Thyroid gland (tissue), 4 donors: ENCODE measurements around the gene DPP3. TPM values are rescaled to one million over a fixed set of nuclear protein-coding genes. Genes with fewer than 3 reads are reported as not detected.
"Not testable (repeated sequence)": the region's sequence is repeated elsewhere in the genome, so short reads cannot be mapped to it uniquely, and the experiment has no call there.

Experiments used
- DNase-seq, 2 donors: peaks; one replicate each; pipeline ENCODE4 v3.0.0-alpha.2; 2019
- H3K27ac ChIP-seq, 3 donors: fragments of 200-600 bp; sonication (generic); 1 replicate in 2 of 3; 2 replicates in 1 of 3; pipeline ENCODE4 v1.5.1; 2016 to 2019; ENCODE audit warnings: mild to moderate bottlenecking in 1 of 3, moderate library complexity in 1 of 3
- H3K27me3 ChIP-seq: fragments of 200-600 bp; sonication (generic); one replicate; pipeline ENCODE4 v1.5.1; 2019
- H3K36me3 ChIP-seq, 2 donors: fragments of 200-600 bp; sonication (generic); one replicate each; pipeline ENCODE4 v1.5.1; 2016 to 2019
- H3K4me1 ChIP-seq, 2 donors: fragments of 200-600 bp; sonication (generic); one replicate each; pipeline ENCODE4 v1.5.1; 2017 to 2019
- H3K4me3 ChIP-seq, 3 donors: fragments of 200-600 bp; sonication (generic); replicated peaks in 1 of 3; 1 replicate in 2 of 3; 2 replicates in 1 of 3; pipeline ENCODE4 v1.5.1; 2016; ENCODE audit warnings: mild to moderate bottlenecking in 1 of 3
- H3K9me3 ChIP-seq: fragments of 200-600 bp; sonication (generic); one replicate; pipeline ENCODE4 v1.5.1; 2017
- POLR2A ChIP-seq, 2 donors: fragments of 450-650 bp; IDR thresholded peaks; one replicate each; pipeline ENCODE4 v1.6.1; 2017; ENCODE audit warnings: antibody characterized with exemption in 2 of 2, mild to moderate bottlenecking in 2 of 2, moderate library complexity in 1 of 2
- WGBS, 2 donors: methylation state at CpG; one replicate each; pipeline ENCODE4 v1.1.5; 2017; 5-methylcytosine and 5-hydroxymethylcytosine counted together
- intact Hi-C: fragments of 100-400 bp; cut with DNase I; formaldehyde crosslinking; loops from one replicate; pipeline ENCODE4 v1.15.1; 2023
- total RNA-seq, 4 donors: library from RNA; depleted of rRNA; stranded (reverse); fragments of >200 nt; gene quantifications; one replicate each; pipeline ENCODE4 v1.2.3, GENCODE V29; 2016
- TF ChIP-seq, protein P1 (sequence below), 6 experiments: fragments of 200-600 bp in 3 of 6; fragments of 450-650 bp in 3 of 6; sonication (generic) in 3 of 6; IDR thresholded peaks; one replicate each; pipeline ENCODE4 v1.5.1; 2016 to 2019; ENCODE audit warnings: antibody characterized with exemption in 6 of 6, mild to moderate bottlenecking in 2 of 6, inconsistent platforms in 1 of 6, moderate library complexity in 1 of 6

DPP3 gene
- total RNA-seq, 4 donors from 2014 or later, result 10.9 to 38.7 (median 35.8) TPM

DNA sequence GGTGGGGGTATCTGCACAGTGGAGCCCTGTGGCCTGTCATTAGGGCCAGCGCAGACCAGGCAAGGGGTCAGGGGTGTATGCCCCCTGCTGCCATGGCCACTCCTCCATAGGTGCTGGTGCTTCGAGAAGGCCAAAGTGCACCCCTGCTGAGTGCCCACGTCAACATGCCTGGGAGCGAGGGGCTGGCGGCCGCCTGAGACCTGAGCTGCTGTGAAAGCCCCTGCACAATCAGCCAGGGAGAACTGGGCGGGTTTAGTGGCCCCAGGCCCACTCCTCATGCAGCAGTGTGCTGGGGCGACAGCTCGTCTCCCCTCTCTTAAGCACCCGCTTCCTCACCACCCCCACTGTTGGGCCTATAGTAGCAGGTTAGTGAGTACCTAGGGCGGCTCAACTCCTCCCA, 51.6 kb downstream of the DPP3 start:
- no peak overlapping the region for H3K27ac ChIP-seq
- H3K9me3 ChIP-seq, result no peaks in the 10 kb centered on the region
- H3K4me3 ChIP-seq, result no peak overlapping the region
- intact Hi-C loops, result no loop called here
- TF ChIP-seq POLR2A (IDR thresholded peaks at IDR 0.05), result no peak
- TF ChIP-seq, protein P1, sequence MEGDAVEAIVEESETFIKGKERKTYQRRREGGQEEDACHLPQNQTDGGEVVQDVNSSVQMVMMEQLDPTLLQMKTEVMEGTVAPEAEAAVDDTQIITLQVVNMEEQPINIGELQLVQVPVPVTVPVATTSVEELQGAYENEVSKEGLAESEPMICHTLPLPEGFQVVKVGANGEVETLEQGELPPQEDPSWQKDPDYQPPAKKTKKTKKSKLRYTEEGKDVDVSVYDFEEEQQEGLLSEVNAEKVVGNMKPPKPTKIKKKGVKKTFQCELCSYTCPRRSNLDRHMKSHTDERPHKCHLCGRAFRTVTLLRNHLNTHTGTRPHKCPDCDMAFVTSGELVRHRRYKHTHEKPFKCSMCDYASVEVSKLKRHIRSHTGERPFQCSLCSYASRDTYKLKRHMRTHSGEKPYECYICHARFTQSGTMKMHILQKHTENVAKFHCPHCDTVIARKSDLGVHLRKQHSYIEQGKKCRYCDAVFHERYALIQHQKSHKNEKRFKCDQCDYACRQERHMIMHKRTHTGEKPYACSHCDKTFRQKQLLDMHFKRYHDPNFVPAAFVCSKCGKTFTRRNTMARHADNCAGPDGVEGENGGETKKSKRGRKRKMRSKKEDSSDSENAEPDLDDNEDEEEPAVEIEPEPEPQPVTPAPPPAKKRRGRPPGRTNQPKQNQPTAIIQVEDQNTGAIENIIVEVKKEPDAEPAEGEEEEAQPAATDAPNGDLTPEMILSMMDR (IDR thresholded peaks at IDR 0.05), result no peak
- no peaks in the 10 kb centered on the region for H3K27me3 ChIP-seq
- H3K36me3 ChIP-seq, result peaks cover 0 to 1% of the 10 kb centered on the region in 2 donors
- H3K4me1 ChIP-seq, result no peaks in the 10 kb centered on the region
- 87 to 95% methylated on average over 3 to 8 of the region's 11 CpGs for WGBS, 2 donors
- DNase-seq, result no peak

DNA sequence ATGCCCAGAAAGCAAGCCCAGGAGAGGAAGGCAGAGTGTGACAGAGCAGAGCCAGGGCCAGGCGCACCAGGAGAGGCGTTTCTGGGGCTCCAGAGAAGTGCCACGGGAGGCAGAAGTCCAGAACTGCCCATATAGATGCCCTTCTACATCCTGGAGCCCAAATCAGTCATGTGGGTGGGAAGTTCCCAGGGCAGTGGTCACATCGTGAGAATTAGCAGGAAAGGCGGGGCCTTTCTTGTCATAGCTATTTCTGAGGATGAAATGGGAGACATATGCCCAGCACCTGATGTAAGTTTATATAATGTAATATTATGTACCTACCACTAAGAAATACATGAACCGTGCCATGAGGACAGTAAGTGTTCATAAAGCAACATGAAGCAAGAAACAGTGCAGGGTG, 52.5 kb downstream of the DPP3 start:
- no peak for DNase-seq
- intact Hi-C loops, result no loop called here
- Histone ChIP-seq H3K9me3 (no peaks in the 10 kb centered on the region), H3K27me3 (no peaks in the 10 kb centered on the region), H3K36me3 (peaks cover 0 to 4% of the 10 kb centered on the region in 2 donors), H3K4me3 (no peak overlapping the region), H3K27ac (no peak overlapping the region), H3K4me1 (no peaks in the 10 kb centered on the region)
- 85 to 87% methylated on average over 6 of the region's 6 CpGs for WGBS, 2 donors
- TF ChIP-seq POLR2A (IDR thresholded peaks at IDR 0.05), result no peak
- TF ChIP-seq, protein P1 (IDR thresholded peaks at IDR 0.05), result no peak

DNA sequence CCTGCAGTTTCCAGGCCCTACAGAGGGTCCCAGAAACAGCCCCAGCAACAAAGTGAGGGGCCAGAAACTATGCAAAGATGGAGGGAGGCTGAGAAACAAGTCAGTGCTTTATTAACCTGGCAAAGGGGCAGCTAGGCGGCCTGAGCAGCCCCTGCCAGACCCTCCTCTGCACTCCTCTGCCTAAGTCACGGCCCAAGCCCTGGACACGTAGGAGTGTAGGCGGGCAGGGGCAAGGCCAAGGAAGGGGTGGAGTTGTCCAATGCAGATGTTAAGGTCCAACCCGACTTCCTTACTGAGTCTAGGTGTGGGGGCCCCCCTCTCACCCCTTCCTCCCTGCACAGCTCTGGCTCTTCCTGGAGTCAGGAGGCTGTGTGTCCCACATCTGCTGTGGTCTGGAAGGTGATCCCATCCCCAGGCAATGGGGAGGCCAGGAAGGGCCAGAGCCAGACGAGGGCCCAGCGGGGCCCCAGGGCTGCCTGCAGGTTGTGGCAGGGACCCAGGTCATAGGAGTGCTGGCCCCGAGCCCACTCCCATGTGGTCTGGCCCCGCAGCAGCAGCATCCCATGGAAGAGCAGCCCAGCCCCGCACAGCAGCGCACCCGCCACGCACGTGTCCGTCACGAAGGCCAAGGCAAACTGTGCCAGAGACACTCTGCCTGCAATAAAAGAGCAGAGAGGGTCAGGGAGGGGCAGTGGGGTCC, 59.1 kb downstream of the DPP3 start:
- H3K4me3 ChIP-seq, result no peak overlapping the region
- peaks cover 0 to 8% of the 10 kb centered on the region in 2 donors for H3K36me3 ChIP-seq
- no peaks in the 10 kb centered on the region for H3K27me3 ChIP-seq
- intact Hi-C loops, result no loop called here
- 81 to 91% methylated on average over 5 to 6 of the region's 16 CpGs for WGBS, 2 donors
- H3K27ac ChIP-seq, result no peak overlapping the region
- H3K4me1 ChIP-seq, result peaks cover 0 to 3% of the 10 kb centered on the region in 2 donors
- no peak for DNase-seq
- no peaks in the 10 kb centered on the region for H3K9me3 ChIP-seq
- no peak for TF ChIP-seq POLR2A (IDR thresholded peaks at IDR 0.05)
- TF ChIP-seq, protein P1 (IDR thresholded peaks at IDR 0.05), result no peak

DNA sequence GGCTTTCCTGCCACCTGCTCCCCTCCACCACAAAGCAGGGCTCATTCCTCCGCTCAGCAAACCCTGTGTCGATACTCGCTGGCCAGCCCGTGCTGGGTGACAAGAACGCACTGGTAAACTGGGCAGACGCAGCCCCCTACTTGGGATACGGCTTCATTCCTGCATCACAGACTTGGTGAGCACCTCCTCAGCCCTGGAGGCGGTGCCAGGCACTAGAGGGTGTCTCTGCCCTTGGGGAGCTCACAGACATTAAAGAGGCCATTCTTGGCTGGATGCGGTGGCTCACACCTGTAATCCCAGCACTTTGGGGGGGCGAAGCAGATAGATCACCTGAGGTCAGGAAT, 59.6 kb downstream of the DPP3 start:
- no peak for TF ChIP-seq POLR2A (IDR thresholded peaks at IDR 0.05)
- TF ChIP-seq, protein P1 (IDR thresholded peaks at IDR 0.05), result no peak
- WGBS, 2 donors, result 88 to 94% methylated on average over 6 to 7 of the region's 10 CpGs
- intact Hi-C loops, result no loop called here
- Histone ChIP-seq H3K4me1 (peaks cover 0 to 5% of the 10 kb centered on the region in 2 donors), H3K27ac (no peak overlapping the region), H3K36me3 (peaks cover 0 to 8% of the 10 kb centered on the region in 2 donors), H3K4me3 (no peak overlapping the region), H3K9me3 (no peaks in the 10 kb centered on the region), H3K27me3 (no peaks in the 10 kb centered on the region)
- DNase-seq, result no peak

DNA sequence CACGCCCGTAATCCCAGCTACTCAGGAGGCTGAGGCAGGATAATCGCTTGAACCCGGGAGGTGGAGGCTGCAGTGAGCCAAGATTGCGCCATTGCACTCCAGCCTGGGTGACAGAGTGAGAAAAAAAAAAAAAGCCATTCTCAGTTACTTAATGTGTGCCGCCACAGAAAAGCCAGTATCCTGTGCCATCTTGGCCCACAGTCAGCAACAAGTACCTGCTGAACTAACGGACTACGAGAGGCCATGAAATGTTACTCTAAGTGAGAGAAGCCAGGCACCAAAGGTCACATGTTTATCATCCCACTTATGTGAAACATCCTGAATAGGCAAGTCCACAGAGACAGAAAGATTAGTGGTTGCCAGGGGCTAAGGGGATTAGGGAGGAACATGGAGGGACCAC, 60.4 kb downstream of the DPP3 start:
- DNase-seq, H3K27me3 ChIP-seq, H3K9me3 ChIP-seq, intact Hi-C loops, H3K4me3 ChIP-seq, H3K36me3 ChIP-seq, H3K27ac ChIP-seq: not testable (repeated sequence)
- peaks cover 6 to 11% of the 10 kb centered on the region in 2 donors for H3K4me1 ChIP-seq
- WGBS, 2 donors, result 94% methylated on average over 8 of the region's 8 CpGs
